Uterus (tissue), 4 donors: ENCODE measurements around the gene GOLGA6L7. TPM values are rescaled to one million over a fixed set of nuclear protein-coding genes. Genes with fewer than 3 reads are reported as not detected.
"Not testable (repeated sequence)": the region's sequence is repeated elsewhere in the genome, so short reads cannot be mapped to it uniquely, and the experiment has no call there.

Experiments used
- DNase-seq, 2 donors: peaks; one replicate each; pipeline ENCODE4 v3.0.0-alpha.2; 2019 to 2020
- H3K27ac ChIP-seq, 2 donors: fragments of 200-600 bp; sonication (generic); 1 replicate in 1 of 2; 2 replicates in 1 of 2; pipeline ENCODE4 v1.5.1; 2016 to 2018
- H3K27me3 ChIP-seq, 2 donors: fragments of 200-600 bp; sonication (generic); one replicate each; pipeline ENCODE4 v1.5.1; 2018 to 2019; ENCODE audit warnings: control low read depth in 1 of 2
- H3K36me3 ChIP-seq, 2 donors: fragments of 200-600 bp; sonication (generic); one replicate each; pipeline ENCODE4 v1.5.1; 2019; ENCODE audit warnings: control low read depth in 1 of 2
- H3K4me1 ChIP-seq, 2 donors: fragments of 200-600 bp; sonication (generic); one replicate each; pipeline ENCODE4 v1.5.1; 2018 to 2019; ENCODE audit warnings: control low read depth in 1 of 2
- H3K4me3 ChIP-seq, 2 donors: fragments of 200-600 bp; sonication (generic); 1 replicate in 1 of 2; 2 replicates in 1 of 2; pipeline ENCODE4 v1.5.1; 2018 to 2019; ENCODE audit warnings: mild to moderate bottlenecking in 1 of 2
- H3K9me3 ChIP-seq, 2 donors: fragments of 200-600 bp; sonication (generic); one replicate each; pipeline ENCODE4 v1.5.1; 2019; ENCODE audit warnings: control low read depth in 1 of 2
- POLR2A ChIP-seq, 2 donors: fragments of 450-650 bp; IDR thresholded peaks; one replicate each; pipeline ENCODE4 v1.6.1; 2016; ENCODE audit warnings: antibody characterized with exemption in 2 of 2, mild to moderate bottlenecking in 1 of 2, moderate library complexity in 1 of 2
- intact Hi-C: fragments of 100-400 bp; cut with DNase I; formaldehyde crosslinking; loops from one replicate; pipeline ENCODE4 v1.15.1; 2023; ENCODE audit warnings: low total_unique reads
- total RNA-seq, 4 donors: library from RNA; depleted of rRNA in 3 of 4; stranded (reverse); fragments of >200 nt in 3 of 4; gene quantifications; one replicate each; pipeline versions ENCODE4 v1.1.0 to v1.2.4, GENCODE V29; 2014 to 2023
- TF ChIP-seq, protein P1 (sequence below), 4 experiments: fragments of 200-600 bp in 2 of 4; fragments of 450-650 bp in 2 of 4; sonication (generic) in 2 of 4; IDR thresholded peaks; one replicate each; pipeline ENCODE4 v1.5.1; 2016 to 2019; ENCODE audit warnings: antibody characterized with exemption in 4 of 4, mild to moderate bottlenecking in 2 of 4, moderate library complexity in 1 of 4
- donor health status: DM: yes; HTN: yes; CAD: no.

The GOLGA6L7 gene
- total RNA-seq, 4 donors from 2014 or later: not detected

DNA sequence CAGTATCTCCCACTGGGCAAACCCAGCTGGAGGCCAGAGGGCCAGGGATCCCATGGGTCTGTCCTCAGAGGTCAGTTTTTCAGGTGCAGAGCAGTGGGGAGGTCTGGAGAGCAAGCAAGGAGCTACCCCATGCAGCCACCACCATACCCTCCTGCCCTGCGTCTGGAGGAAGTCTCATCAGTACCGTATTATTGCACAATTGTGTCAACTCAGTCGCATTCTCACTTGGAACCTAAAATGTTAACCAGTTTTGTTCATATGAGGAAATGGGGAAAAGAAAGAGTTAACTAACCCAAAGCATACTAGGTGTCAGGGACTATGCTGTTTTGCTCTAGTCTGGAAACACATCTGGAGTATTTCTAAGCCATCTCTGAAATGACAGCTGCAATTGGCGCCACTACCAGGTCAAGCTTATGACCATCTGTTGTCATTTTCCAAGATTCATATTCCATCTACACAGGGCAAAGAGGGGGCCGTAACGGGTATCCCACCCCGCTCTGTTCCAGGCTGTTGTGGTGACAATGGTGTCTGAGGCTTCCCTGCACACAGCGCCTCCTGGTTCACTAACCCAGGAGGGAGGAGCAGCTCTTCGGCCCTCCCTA is 20.4 kb upstream of the GOLGA6L7 start:
- H3K36me3 ChIP-seq: no peaks in the 10 kb centered on the region
- H3K27me3 ChIP-seq: no peaks in the 10 kb centered on the region
- H3K4me3 ChIP-seq: no peak overlapping the region
- no peaks in the 10 kb centered on the region for H3K4me1 ChIP-seq
- no peaks in the 10 kb centered on the region for H3K9me3 ChIP-seq
- TF ChIP-seq, protein P1, sequence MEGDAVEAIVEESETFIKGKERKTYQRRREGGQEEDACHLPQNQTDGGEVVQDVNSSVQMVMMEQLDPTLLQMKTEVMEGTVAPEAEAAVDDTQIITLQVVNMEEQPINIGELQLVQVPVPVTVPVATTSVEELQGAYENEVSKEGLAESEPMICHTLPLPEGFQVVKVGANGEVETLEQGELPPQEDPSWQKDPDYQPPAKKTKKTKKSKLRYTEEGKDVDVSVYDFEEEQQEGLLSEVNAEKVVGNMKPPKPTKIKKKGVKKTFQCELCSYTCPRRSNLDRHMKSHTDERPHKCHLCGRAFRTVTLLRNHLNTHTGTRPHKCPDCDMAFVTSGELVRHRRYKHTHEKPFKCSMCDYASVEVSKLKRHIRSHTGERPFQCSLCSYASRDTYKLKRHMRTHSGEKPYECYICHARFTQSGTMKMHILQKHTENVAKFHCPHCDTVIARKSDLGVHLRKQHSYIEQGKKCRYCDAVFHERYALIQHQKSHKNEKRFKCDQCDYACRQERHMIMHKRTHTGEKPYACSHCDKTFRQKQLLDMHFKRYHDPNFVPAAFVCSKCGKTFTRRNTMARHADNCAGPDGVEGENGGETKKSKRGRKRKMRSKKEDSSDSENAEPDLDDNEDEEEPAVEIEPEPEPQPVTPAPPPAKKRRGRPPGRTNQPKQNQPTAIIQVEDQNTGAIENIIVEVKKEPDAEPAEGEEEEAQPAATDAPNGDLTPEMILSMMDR (IDR thresholded peaks at IDR 0.05): no peak
- no peak for TF ChIP-seq POLR2A (IDR thresholded peaks at IDR 0.05)
- H3K27ac ChIP-seq: no peak overlapping the region
- DNase-seq: no peak
- intact Hi-C loops: no loop called here

- H3K4me3 ChIP-seq, H3K36me3 ChIP-seq, H3K9me3 ChIP-seq, intact Hi-C loops, H3K27ac ChIP-seq, DNase-seq, H3K4me1 ChIP-seq, H3K27me3 ChIP-seq: not testable (repeated sequence)
Observed at GRCh38 chr15:28861589-28862293, 13.3 kb upstream of the GOLGA6L7 start.

GRCh38 chr15:28861031-28861534 is 12.6 kb upstream of the GOLGA6L7 start:
- no peak for TF ChIP-seq POLR2A (IDR thresholded peaks at IDR 0.05)
- TF ChIP-seq, protein P1 (IDR thresholded peaks at IDR 0.05): no peak
- H3K36me3 ChIP-seq: no peaks in the 10 kb centered on the region
- no peaks in the 10 kb centered on the region for H3K27me3 ChIP-seq
- H3K9me3 ChIP-seq: no peaks in the 10 kb centered on the region
- intact Hi-C loops: no loop called here
- no peak overlapping the region for H3K27ac ChIP-seq
- DNase-seq: no peak
- no peak overlapping the region for H3K4me3 ChIP-seq
- no peaks in the 10 kb centered on the region for H3K4me1 ChIP-seq

DNA sequence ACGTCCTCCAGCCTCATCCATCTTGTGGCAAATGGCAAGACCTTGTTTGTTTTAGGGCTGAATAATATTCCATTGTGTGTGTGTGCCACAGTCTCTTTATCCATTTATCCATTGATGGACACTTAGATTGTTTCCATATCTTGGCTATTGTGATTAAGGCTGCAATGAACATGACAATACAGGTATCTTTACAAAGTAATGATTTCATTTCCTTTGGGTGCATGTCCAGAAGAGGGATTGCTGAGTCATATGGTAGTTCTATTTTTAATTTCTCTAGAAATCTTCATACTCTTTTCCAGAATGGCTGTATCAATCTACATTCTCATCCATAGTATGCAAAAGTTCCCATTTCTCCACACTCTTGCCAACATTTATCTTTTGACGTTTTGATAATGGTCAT is 6.1 kb upstream of the GOLGA6L7 start:
- H3K4me3 ChIP-seq, H3K9me3 ChIP-seq, H3K4me1 ChIP-seq, intact Hi-C loops, H3K36me3 ChIP-seq, H3K27ac ChIP-seq, H3K27me3 ChIP-seq, DNase-seq: not testable (repeated sequence)

DNA sequence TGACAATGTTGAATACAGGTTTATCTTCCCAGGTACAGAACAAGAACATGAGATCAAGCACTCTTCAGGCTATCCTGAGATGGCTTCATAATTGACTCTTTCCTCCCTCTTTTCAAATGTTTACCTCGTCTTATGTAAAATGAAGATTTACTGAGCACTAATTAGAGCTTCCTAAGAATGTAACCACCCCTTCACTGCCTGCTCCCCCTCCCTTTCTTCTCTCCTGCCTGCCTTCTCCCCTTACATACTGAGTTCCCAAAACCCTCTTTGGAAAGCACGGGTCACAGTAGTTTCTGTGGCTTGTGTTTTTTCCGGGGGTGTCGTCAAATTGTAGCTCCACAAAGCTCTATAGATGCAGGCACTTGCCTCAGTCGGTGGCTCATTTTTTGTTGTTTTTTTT is 5.2 kb upstream of the GOLGA6L7 start:
- H3K27me3 ChIP-seq, intact Hi-C loops, H3K4me1 ChIP-seq, H3K4me3 ChIP-seq, DNase-seq, H3K9me3 ChIP-seq, H3K27ac ChIP-seq, H3K36me3 ChIP-seq: not testable (repeated sequence)

- H3K36me3 ChIP-seq, DNase-seq, H3K27ac ChIP-seq, intact Hi-C loops, H3K4me1 ChIP-seq, H3K4me3 ChIP-seq, H3K27me3 ChIP-seq, H3K9me3 ChIP-seq: not testable (repeated sequence)
Observed at GRCh38 chr15:28849766-28850165, 1.3 kb upstream of the GOLGA6L7 start.

DNA sequence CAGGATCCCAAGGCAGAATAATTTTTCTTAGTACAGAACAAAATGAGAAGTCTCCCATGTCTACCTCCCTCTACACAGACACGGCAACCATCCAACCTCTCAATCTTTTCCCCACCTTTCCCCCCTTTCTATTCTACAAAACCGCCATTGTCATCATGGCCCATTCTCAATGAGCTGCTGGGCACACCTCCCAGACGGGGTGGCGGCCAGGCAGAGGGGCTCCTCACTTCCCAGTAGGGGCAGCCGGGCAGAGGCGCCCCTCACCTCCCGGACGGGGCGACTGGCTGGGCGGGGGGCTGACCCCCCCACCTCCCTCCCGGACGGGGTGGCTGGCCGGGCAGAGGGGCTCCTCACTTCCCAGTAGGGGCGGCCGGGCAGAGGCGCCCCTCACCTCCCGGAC is 827 bp upstream of the GOLGA6L7 start:
- H3K4me1 ChIP-seq, H3K27ac ChIP-seq, DNase-seq, H3K36me3 ChIP-seq, H3K4me3 ChIP-seq, H3K9me3 ChIP-seq, intact Hi-C loops, H3K27me3 ChIP-seq: not testable (repeated sequence)

- H3K4me1 ChIP-seq, DNase-seq, H3K4me3 ChIP-seq, intact Hi-C loops, H3K36me3 ChIP-seq, H3K27me3 ChIP-seq, H3K9me3 ChIP-seq, H3K27ac ChIP-seq: not testable (repeated sequence)
Observed at GRCh38 chr15:28847959-28848358, 485 bp downstream of the GOLGA6L7 start.

DNA sequence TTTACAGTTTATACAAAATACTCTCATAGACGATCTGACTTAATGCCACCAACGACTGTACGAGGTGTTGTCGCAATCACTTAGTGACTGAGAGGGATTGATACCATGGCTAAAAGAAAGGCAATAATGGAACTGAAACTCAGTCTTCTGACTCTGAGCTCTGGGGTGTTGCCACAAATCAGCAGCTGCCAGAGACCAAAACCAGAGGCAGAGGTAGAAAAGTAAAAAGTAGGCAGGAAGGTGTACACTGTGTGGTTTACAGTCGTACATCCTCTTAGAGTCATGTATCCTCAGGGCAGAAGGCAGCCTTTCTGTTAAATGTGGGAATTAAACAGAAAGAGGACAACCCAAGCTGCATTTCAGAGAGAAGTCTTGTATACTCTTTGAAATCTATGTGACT is 1.2 kb downstream of the GOLGA6L7 start:
- H3K9me3 ChIP-seq, H3K27ac ChIP-seq, H3K4me1 ChIP-seq, DNase-seq, intact Hi-C loops, H3K27me3 ChIP-seq, H3K36me3 ChIP-seq, H3K4me3 ChIP-seq: not testable (repeated sequence)

GRCh38 chr15:28844147-28844546 is 4.3 kb downstream of the GOLGA6L7 start:
- H3K9me3 ChIP-seq, intact Hi-C loops, H3K27me3 ChIP-seq, H3K36me3 ChIP-seq, DNase-seq, H3K27ac ChIP-seq, H3K4me1 ChIP-seq, H3K4me3 ChIP-seq: not testable (repeated sequence)

DNA sequence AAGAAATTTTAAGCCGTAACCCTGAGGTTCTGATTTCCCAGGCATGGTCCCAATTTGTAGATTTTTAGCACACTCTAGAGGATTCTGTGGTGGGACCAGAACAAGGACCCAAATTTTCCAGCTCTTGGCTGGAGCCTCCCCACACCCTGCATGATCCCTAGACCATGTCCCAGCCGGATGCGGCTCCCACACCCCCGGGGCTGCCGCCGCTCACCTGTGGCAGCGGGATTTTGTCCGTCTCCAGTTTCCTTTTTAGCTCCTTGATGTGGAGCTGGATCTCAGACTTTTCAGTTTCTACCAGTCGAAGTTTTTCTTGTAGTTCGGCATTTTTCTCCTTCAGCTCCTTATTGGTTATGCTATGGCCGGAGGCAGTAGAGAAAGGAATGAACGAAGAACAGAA is 4.9 kb downstream of the GOLGA6L7 start:
- H3K4me3 ChIP-seq, H3K4me1 ChIP-seq, intact Hi-C loops, H3K36me3 ChIP-seq, H3K27me3 ChIP-seq, DNase-seq, H3K27ac ChIP-seq, H3K9me3 ChIP-seq: not testable (repeated sequence)
